ENCODE data around the gene GNG13.

GRCh38 chr16:788399-789126, 12.0 kb downstream of the GNG13 start, which contains the start of gene CHTF18:
- no peak for TF ChIP-seq CTCF (IDR thresholded peaks at IDR 0.05)
- TF ChIP-seq POLR2A (IDR thresholded peaks at IDR 0.05), result no peak
